HG02763 (cell line): ENCODE measurements around the gene DCHS1.

Experiments used
- ATAC-seq: cut with Tn5 transposase; IDR thresholded peaks from one replicate; pipeline ENCODE4 v1.9.1; 2021; ENCODE audit warnings: mild to moderate bottlenecking, moderate library complexity; ENCODE audit not compliant: unreplicated experiment

Gene DCHS1

GRCh38 chr11:6671991-6672390 lies 16.4 kb upstream of the DCHS1 start:
- ATAC-seq, result no peak

- ATAC-seq, result no peak
Observed at GRCh38 chr11:6670202-6670830, 14.7 kb upstream of the DCHS1 start.

GRCh38 chr11:6667733-6668374 lies 12.2 kb upstream of the DCHS1 start:
- ATAC-seq, result peak; percentile 63

- ATAC-seq, result no peak
Observed at GRCh38 chr11:6666302-6667183, 10.9 kb upstream of the DCHS1 start.

- ATAC-seq, result no peak
Observed at GRCh38 chr11:6664551-6664950, 8.9 kb upstream of the DCHS1 start.

GRCh38 chr11:6663794-6664469 lies 8.3 kb upstream of the DCHS1 start:
- no peak for ATAC-seq

- ATAC-seq, result no peak
Observed at GRCh38 chr11:6660712-6661111, 5.1 kb upstream of the DCHS1 start.

- no peak for ATAC-seq
Observed at GRCh38 chr11:6658647-6659046, 3.0 kb upstream of the DCHS1 start.

- ATAC-seq, result no peak
Observed at GRCh38 chr11:6657346-6657745, 1.7 kb upstream of the DCHS1 start.

- no peak for ATAC-seq
Observed at GRCh38 chr11:6656936-6657335, 1.3 kb upstream of the DCHS1 start.

GRCh38 chr11:6656584-6656915 lies 941 bp upstream of the DCHS1 start:
- no peak for ATAC-seq

- ATAC-seq, result no peak
Observed at GRCh38 chr11:6655020-6655789, 404 bp downstream of the DCHS1 start.

GRCh38 chr11:6654281-6655019 lies 1.2 kb downstream of the DCHS1 start:
- ATAC-seq, result no peak

- ATAC-seq, result no peak
Observed at GRCh38 chr11:6653656-6654055, 2.0 kb downstream of the DCHS1 start.

GRCh38 chr11:6653097-6653496 lies 2.5 kb downstream of the DCHS1 start:
- no peak for ATAC-seq

GRCh38 chr11:6652182-6652581 lies 3.4 kb downstream of the DCHS1 start:
- no peak for ATAC-seq

- ATAC-seq, result no peak
Observed at GRCh38 chr11:6650980-6651379, 4.6 kb downstream of the DCHS1 start.

- no peak for ATAC-seq
Observed at GRCh38 chr11:6650104-6650503, 5.5 kb downstream of the DCHS1 start.

GRCh38 chr11:6648501-6648900 lies 7.1 kb downstream of the DCHS1 start:
- ATAC-seq, result no peak

GRCh38 chr11:6647836-6648235 lies 7.8 kb downstream of the DCHS1 start:
- no peak for ATAC-seq
